ENCODE results near the gene MINAR2. TPM values are rescaled to one million over a fixed set of nuclear protein-coding genes. Genes with fewer than 3 reads are reported as not detected.

The MINAR2 gene
- total RNA-seq, 1 donor from 2014 or later, result not detected

DNA sequence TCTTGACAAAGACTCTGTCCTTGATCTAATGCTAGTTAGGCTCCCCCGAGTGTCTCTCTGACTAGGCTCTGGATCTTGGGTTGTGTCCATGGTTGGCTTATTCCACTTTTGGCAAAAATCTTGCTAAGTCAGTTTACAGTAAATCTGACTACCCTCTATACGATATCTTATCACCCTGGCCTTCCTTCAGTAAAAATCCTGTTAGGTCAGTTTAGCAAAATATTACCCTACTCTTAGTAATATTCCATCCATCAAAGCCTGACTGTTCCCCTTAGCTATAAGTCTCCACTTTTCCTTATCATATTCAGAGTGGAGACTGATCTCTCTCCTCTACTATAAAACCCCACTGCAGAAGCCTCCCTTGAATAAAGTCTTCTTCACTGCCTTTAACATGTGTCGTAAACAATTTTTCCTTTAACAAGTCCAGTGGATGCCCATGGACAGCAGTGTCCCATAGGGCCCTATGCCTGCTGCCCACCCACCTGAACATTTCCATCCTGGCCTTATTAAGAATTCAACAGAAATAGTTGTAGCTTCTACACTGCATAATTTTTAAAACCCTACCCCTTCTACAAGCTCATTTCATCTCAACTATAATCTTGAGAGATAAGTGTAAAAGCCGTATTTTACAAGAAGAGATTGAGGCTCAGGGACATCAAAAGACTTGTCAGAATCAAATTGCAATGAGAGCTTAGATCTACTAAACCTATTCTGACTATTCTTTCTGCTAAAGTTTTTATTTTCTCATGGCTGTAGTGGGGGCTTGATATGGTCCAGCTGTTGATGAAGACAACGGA, 22.3 kb downstream of the MINAR2 start:
- Histone ChIP-seq H3K4me3 (no peak overlapping the region), H3K36me3 (no peaks in the 10 kb centered on the region)
- no peak for DNase-seq (ENCODE audit: extremely low spot score in 2 of 2)

DNA sequence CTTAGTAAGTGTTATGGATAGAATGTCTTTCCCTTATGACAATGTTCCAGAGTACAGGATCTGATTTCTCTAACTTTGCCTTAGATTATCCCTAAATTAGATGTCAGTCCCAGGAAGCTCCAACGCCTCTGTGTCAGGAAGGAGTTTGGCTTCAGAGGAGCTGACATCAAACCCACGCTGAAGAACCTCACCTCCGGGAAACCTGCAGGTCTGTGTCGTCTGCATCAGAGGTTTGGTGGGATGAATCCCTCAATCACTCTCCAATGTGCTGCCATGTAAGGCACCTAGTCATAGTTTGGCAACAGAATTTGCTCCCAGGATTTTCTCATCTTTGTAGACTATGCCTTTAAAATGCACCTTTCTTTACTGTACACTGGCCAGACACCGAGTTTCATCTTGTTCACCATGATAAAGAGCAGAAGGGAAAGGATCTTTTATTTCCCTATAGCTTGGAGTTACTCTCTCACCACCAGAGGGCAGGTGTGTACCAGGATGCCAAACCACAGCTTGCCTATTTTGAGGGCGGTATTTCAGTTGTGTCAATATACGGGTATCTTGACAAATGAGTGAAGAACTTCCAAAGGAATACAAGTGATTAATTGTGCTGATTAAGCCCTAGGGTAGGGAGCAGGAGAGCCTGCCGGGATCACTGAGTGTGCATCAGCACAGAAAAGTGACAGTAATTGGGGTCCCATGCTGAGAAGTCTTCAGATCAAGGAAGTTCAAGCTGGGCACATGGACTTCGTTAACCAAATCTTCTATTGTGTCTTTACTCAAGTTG, 23.4 kb downstream of the MINAR2 start:
- Histone ChIP-seq H3K9me3 (no peaks in the 10 kb centered on the region), H3K4me1 (no peaks in the 10 kb centered on the region), H3K36me3 (no peaks in the 10 kb centered on the region), H3K27me3 (no peaks in the 10 kb centered on the region), H3K4me3 (no peak overlapping the region), H3K27ac (no peak overlapping the region)
- TF ChIP-seq, protein P1, sequence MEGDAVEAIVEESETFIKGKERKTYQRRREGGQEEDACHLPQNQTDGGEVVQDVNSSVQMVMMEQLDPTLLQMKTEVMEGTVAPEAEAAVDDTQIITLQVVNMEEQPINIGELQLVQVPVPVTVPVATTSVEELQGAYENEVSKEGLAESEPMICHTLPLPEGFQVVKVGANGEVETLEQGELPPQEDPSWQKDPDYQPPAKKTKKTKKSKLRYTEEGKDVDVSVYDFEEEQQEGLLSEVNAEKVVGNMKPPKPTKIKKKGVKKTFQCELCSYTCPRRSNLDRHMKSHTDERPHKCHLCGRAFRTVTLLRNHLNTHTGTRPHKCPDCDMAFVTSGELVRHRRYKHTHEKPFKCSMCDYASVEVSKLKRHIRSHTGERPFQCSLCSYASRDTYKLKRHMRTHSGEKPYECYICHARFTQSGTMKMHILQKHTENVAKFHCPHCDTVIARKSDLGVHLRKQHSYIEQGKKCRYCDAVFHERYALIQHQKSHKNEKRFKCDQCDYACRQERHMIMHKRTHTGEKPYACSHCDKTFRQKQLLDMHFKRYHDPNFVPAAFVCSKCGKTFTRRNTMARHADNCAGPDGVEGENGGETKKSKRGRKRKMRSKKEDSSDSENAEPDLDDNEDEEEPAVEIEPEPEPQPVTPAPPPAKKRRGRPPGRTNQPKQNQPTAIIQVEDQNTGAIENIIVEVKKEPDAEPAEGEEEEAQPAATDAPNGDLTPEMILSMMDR (IDR thresholded peaks at IDR 0.05), result peak in 2 of 3 experiments; percentile 35 to 81
- no peak for TF ChIP-seq POLR2A (IDR thresholded peaks at IDR 0.05)
- intact Hi-C loops (cut with DNase I), result no loop called here
- DNase-seq (ENCODE audit: extremely low spot score in 2 of 2), result no peak

More for the DNA sequence above, 22.3 kb downstream of the MINAR2 start:
- no peaks in the 10 kb centered on the region for H3K27me3 ChIP-seq
- TF ChIP-seq POLR2AphosphoS5 (IDR thresholded peaks at IDR 0.05; ENCODE audit: insufficient read depth in 1 of 2, low read depth in 1 of 2) (no peak), POLR2A (IDR thresholded peaks at IDR 0.05) (no peak)
- TF ChIP-seq, protein P1 (IDR thresholded peaks at IDR 0.05), result no peak
- H3K27ac ChIP-seq, result no peak overlapping the region
- no peaks in the 10 kb centered on the region for H3K9me3 ChIP-seq
- intact Hi-C loops (cut with DNase I), result no loop called here
- no peaks in the 10 kb centered on the region for H3K4me1 ChIP-seq

DNA sequence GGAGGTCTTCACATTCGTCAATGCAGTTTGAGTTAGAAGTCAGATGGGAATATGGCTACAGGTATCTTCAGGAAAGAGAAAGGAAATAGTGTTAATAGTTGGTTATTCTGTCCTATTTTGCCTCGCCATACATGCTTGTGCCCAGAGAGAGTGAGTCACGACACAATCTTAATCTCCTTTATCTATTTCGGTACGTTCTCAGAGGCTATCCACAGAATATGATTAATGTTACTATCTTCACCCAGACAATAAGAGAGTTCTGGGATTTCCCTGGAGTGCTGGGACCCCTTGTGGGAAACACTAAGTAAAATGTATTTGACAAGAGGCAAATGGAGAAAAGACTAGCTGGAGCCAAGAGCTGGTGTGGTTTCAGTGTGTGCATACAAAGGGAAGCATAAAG, 25.5 kb downstream of the MINAR2 start:
- no peaks in the 10 kb centered on the region for H3K36me3 ChIP-seq
- H3K9me3 ChIP-seq, result no peaks in the 10 kb centered on the region
- intact Hi-C loops (cut with DNase I), result no loop called here
- no peak for DNase-seq (ENCODE audit: extremely low spot score in 2 of 2)
- H3K4me1 ChIP-seq, result no peaks in the 10 kb centered on the region
- TF ChIP-seq POLR2A (IDR thresholded peaks at IDR 0.05) (no peak), POLR2AphosphoS5 (IDR thresholded peaks at IDR 0.05; ENCODE audit: insufficient read depth in 1 of 2, low read depth in 1 of 2) (no peak)
- TF ChIP-seq, protein P1 (IDR thresholded peaks at IDR 0.05), result no peak
- H3K27ac ChIP-seq, result no peak overlapping the region
- no peaks in the 10 kb centered on the region for H3K27me3 ChIP-seq
- H3K4me3 ChIP-seq, result no peak overlapping the region

DNA sequence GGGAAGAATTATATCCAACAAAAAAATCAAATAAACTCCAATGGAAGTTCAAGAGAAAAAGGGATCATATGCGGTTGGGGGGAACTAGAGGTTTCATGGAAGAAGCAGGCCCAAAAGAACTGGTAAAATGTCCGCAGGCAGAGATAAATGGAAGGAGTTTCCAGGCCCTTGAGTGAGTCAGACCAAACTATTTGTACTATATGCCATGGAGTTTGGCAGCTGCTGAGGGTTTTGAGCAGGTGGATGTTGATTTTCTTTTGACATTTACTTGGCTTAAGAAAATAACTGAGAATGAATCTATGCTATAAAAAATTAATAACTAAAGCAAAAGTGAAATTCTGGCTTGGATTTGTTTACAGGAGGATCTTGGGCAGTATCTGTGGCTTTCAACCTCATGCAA, 33.7 kb downstream of the MINAR2 start:
- TF ChIP-seq POLR2AphosphoS5 (IDR thresholded peaks at IDR 0.05; ENCODE audit: insufficient read depth in 1 of 2, low read depth in 1 of 2), result no peak
- no peak for TF ChIP-seq POLR2A (IDR thresholded peaks at IDR 0.05)
- DNase-seq (ENCODE audit: extremely low spot score in 2 of 2), result no peak
- H3K36me3 ChIP-seq, result no peaks in the 10 kb centered on the region

DNA sequence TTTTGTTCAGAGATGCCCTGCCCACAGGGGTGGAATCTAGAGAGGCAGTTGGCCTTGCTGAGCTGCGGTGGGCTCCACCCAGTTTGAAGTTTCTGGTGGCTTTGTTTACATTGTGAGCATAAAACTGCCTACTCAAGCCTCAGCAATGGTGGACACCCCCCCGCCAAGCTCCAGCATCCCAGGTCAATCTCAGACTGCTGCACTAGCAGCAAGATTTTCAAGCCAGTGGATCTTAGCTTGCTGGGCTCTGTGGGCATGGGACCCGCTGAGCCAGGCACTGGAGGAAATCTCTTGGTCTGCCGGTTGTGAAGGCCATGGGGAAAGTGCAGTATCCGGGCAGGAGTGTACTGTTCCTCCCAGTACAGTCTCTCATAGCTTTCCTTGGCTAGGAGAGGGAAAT, 55.5 kb downstream of the MINAR2 start:
- intact Hi-C loops (cut with DNase I), result no loop called here
- TF ChIP-seq POLR2AphosphoS5 (IDR thresholded peaks at IDR 0.05; ENCODE audit: insufficient read depth in 1 of 2, low read depth in 1 of 2) (no peak), POLR2A (IDR thresholded peaks at IDR 0.05) (no peak)
- TF ChIP-seq, protein P1 (IDR thresholded peaks at IDR 0.05), result no peak

More for the DNA sequence above, 33.7 kb downstream of the MINAR2 start:
- Histone ChIP-seq H3K27me3 (no peaks in the 10 kb centered on the region), H3K4me1 (no peaks in the 10 kb centered on the region), H3K9me3 (no peaks in the 10 kb centered on the region), H3K4me3 (no peak overlapping the region), H3K27ac (no peak overlapping the region)
- intact Hi-C loops (cut with DNase I), result no loop called here

More for the DNA sequence above, 55.5 kb downstream of the MINAR2 start:
- Histone ChIP-seq H3K27ac (no peak overlapping the region), H3K9me3 (no peaks in the 10 kb centered on the region), H3K4me1 (no peaks in the 10 kb centered on the region), H3K4me3 (no peak overlapping the region), H3K27me3 (no peaks in the 10 kb centered on the region), H3K36me3 (no peaks in the 10 kb centered on the region)
- no peak for DNase-seq (ENCODE audit: extremely low spot score in 2 of 2)

Data from vagina (tissue), 2 donors.